GM18508 (cell line): ENCODE data around the gene COL26A1.
"Not testable (repeated sequence)": the region's sequence is repeated elsewhere in the genome, so short reads cannot be mapped to it uniquely, and the experiment has no call there.

Experiments used
- ATAC-seq: cut with Tn5 transposase; IDR thresholded peaks from one replicate; pipeline ENCODE4 v1.9.1; 2021; ENCODE audit warnings: moderate number of reproducible peaks; ENCODE audit not compliant: insufficient read depth, unreplicated experiment

Gene COL26A1

GRCh38 chr7:101487105-101487458, 124.4 kb downstream of the COL26A1 start:
- ATAC-seq, result no peak

DNA sequence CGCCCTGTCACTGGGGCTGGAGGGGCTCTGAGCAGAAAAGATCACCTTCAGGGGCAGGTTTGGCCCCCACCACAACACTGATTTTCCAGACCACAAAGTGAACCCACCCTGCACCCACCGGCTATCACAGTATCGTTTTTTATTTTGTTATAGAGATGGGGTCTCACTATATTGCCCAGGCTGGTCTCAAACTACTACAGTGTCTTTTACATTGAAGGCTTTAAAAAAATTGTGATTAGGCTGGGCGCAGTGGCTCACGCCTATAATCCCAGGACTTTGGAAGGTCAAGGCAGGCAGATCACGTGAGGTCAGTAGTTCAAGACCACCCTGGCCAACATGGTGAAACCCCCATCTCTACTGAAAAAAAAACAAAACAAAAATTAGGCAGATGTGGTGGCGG, 125.1 kb downstream of the COL26A1 start:
- ATAC-seq, result no peak

DNA sequence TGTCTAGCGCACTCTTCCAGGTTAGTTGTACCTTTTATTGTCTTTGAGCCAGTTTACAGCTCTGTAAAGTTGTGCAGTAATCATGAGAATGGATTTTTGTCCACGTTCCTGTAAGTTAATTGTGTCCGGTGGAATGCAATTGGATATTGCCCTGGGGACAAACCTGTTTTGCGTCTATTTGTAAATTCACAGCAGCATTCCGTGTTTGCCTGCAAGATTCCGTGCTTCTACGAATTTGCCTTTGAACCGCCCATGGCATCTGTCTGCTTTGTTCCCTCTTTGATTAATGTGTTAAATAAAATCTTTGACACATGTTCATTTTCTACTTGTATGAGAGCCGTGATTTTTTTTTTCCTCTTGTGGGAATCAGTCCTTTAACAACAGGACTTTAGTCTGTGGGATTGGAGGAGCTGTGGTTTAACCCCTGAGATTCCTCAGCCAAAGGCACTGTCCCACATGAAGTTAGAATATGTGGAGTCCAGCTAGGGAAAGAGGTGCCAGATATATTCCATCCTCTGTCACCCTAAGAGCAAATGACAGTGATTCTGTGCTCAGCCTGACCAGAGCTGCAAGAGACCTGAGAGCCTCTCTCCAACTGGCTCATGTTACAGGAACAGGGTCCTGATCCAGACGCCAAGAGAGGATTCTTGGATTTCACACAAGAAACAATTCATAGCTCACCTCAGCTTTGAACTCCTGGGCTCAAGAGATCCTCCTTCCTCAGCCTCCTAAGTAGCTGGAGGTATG, 126.3 kb downstream of the COL26A1 start:
- ATAC-seq, result no peak

DNA sequence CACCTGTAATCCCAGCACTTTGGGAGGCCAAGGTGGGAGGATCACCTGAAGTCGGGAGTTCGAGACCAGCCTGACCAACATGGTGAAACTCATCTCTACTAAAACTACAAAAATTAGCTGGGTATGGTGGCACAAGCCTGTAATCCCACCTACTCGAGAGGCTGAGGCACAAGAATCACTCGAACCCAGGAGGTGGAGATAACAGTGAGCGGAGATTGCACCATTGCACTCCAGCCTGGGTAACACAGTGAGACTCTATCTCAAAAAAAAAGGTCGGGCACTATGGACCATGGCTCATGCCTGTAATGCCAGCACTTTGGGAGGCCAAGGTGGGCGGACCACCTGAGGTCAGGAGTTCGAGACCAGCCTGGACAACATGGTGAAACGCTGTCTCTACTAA, 127.8 kb downstream of the COL26A1 start:
- ATAC-seq, result not testable (repeated sequence)

DNA sequence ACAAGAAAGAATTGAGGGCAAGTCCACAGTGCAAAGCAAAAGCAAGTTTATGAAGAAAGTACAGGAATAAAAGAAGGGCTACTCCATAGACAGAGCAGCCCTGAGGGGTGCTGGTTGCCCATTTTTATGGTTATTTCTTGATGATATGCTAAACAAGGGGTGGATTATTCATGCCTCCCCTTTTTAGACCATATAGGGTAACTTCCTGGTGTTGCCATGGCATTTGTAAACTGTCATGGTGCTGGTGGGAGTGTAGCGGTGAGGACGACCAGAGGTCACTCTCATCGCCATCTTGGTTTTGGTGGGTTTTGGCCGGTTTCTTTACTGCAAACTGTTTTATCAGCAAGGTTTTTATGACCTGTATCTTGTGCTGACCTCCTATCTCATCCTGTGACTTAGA, 128.8 kb downstream of the COL26A1 start:
- not testable (repeated sequence) for ATAC-seq

- ATAC-seq, result no peak
Measured at GRCh38 chr7:101494602-101495329, 132.1 kb downstream of the COL26A1 start.

- ATAC-seq, result no peak
Measured at GRCh38 chr7:101496017-101496416, 133.3 kb downstream of the COL26A1 start.

DNA sequence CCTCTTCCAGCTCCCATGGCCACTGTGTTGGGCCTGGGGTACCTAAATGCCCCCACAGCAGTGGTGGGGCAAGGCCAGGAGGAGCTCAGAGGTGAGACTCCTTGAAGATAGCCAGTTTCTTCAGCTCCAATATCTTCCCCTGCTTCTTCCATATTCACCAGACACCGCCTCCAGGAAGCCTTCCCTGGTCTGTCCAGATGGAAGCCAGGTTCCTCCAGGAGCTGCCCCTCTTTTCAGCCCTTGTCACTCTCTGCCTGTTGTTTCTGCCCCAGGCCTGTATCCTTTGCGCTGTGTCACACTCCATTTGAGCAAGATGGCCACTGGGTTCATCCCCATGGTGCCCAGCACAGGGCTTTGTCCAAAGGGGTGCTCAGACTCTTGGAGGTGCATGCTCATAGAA, 138.7 kb downstream of the COL26A1 start:
- ATAC-seq, result no peak

DNA sequence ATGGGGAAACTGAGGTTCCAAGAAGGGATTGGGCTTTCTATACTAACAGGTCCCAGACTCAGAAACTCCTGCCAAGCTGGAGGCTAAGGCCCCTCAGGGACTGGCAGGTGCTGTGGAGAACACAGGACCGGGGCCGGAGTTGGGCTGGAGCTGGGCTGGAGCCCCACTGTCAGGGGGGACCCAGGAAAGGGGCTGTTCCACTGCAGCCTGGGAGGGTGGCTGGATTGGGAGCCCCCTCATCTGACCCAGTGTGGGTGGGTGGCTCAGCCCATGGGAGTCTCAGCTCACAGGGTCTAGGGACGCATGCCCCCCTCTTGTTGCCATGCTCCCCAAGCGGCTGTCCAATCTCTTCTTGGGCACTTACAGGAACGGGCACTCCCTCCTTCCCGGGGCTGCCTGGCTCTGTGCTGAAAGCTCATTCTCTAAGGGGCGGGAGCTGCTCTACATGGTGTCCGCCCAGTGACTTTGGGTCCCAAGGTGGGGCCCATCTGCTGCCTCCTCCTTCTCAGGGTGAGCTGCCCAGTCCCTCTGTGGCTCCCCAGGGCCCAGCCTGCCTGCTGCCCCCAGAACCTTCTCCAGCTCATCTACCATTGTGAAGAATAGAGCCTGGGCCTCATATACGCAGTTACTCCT, 139.9 kb downstream of the COL26A1 start:
- no peak for ATAC-seq

- not testable (repeated sequence) for ATAC-seq
Measured at GRCh38 chr7:101505510-101505909, 142.8 kb downstream of the COL26A1 start.

DNA sequence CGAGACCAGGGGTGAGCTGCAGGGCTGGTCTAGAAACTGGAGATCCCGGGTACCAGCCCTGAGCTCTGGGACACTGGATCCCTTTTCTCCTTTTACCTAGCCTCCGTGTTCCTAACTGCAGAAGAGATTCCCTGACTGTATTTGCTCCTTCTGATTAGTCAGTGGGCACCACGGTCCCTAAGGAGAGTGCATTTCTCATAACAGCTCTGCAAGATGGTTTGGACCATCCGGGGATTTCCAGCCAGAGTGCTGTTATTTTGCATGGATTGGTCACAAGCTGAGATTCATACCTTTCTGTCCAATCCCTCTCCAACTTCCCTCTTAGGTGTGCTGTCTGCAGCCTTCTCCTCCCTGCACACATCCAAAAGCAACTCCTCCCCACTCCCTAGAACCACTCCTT, 143.9 kb downstream of the COL26A1 start:
- no peak for ATAC-seq

GRCh38 chr7:101507327-101507726, 144.7 kb downstream of the COL26A1 start:
- no peak for ATAC-seq

DNA sequence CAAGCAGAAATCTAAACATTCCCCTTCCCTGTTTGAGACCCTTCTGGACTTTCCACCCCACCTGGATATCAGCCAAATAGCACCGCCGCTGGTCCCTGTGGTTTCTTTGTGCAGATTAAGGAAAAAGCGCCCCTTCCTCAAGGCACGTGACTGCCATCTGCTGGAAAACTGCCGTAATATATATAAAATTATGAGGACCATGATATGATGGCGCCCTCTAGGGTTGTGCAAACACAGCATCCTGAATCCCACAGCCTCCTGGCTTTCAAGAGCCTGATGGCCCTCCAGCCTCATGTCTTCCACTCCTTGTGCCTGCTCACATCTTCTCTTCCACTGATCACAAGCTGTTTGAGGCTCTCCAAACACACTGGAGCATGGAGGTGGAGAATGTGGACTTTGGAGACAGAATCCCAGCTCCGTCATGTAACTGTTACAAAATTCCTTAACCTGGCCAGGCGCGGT, 145.1 kb downstream of the COL26A1 start:
- no peak for ATAC-seq

DNA sequence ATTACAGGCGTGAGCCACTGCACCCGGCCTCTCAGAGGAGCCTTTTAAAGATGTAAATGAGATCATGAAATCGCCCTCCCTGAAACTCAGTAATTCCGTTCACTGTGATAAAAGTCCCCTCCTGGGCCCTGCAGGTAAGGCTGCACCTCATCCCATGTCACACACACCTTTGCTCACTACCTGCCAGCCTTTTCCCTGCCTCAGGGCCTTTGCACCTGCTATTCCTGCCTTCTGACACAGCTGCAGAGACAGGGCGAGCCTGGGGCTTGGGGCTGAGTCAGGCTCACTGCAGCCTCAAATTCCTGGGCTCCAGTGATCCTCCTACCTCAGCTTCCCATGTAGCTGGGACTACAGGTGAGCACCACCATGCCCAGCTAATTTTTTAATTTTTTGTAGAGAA, 147.6 kb downstream of the COL26A1 start:
- no peak for ATAC-seq

DNA sequence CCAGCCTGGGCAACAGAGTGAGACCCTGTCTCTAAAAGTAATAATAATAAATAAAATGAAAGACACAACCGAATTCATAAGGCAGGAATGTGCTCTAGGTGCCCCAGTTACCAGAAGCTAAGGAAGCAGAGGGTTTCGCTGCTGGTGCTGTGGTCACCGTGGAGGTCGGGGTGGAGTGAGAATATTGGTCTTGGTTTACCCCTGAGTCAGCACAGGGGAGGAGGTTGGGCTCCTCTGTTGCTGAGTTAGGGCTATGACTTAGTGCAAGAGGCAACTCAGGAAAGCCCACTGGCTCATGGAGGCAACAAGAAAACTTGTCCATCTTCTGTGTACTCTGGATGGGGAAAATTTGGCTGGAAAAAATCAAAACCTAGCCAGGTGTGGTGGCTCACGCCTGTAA, 149.3 kb downstream of the COL26A1 start:
- ATAC-seq, result no peak

- no peak for ATAC-seq
Measured at GRCh38 chr7:101516851-101517250, 154.2 kb downstream of the COL26A1 start.

DNA sequence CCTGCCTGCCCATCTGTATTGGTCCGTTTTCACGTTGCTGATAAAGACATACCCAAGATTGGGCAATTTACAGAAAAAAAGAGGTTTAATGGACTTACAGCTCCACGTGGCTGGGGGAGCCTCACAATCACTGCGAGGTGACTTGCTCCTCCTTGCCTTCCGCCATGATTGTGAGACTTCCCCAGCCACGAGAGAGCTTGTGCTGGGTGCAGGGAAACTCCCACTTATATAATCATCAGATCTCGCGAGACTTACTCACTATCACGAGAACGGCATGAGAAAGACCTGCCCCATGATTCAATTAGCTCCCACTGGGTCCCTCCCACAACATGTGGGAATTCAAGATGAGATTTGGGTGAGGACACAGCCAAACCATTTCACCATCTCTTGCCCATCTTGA, 154.6 kb downstream of the COL26A1 start:
- no peak for ATAC-seq

DNA sequence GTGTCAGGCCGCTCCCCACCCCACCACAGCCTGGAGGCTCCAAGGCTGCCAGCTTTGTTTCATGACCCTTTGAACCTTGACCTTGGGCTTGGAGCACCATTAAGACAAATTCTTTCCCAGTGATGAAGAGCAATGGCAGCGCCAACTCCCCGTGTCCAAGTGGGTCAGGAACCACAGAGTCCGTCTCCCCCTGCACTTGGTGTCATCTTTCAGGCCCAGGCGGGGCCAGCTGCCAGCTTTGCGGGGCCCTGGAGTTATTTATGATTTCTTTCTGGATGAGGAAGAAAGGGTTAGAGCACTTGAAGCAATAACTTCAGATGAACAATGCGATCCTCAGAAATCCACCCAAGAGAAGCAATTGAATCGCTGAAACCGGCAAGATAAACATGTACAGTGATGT, 155.7 kb downstream of the COL26A1 start:
- no peak for ATAC-seq

DNA sequence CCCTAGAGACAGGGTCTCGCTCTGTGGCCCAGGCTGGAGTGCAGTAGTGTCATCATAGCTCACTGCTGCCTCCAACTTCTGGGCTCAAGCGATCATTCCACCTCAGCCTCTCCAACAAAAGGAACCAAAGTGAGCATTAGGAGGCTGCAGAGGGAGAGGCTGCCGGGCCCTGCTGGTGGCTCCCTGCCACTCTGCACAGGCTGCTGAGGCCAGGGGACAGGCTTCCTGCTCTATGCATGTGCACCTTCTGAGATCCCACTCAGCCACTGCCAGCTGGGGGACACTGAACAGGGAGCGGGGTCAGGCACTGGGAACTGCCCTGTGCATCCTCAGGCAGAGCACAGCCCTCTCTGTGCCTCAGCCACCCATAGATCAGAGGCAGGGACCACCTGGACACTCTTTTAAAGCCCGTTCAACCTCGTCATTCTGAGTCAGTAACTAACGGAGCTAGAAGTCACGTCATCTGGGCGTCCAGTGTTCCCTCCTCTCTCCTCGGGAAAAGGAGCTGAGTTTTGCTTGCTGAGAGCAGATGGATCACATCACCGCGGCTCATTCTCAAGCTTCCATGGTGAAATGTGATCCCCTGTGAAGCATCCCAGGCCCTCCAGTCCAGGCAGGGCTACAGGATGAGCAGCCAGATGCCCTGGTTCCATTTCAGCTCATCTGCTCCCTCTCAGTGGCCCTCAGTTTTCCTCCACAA, 156.8 kb downstream of the COL26A1 start:
- ATAC-seq, result no peak

GRCh38 chr7:101521430-101521925, 158.8 kb downstream of the COL26A1 start:
- ATAC-seq, result no peak

DNA sequence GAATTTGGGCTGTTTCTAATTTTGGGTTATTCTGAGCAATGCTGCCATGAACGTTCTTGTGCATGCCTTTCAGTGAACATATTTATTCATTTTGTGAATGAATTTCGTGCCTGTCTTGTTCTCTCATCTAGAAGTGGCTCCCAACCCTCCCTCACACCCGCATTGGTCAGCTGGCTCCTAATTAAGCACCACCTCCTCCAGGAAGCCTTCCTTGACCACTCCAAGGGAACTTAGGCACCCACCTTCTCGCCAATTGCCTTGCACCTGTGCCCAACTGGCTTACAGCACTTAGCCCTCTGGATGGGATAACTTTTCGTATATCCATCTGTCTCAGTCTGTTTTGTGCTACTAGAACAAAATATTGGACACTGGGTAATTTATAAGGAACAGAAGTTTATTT, 159.3 kb downstream of the COL26A1 start:
- ATAC-seq, result no peak
